GM06990 (cell line): Measurements from ENCODE around the gene ARV1.
"Not testable (repeated sequence)": the region's sequence is repeated elsewhere in the genome, so short reads cannot be mapped to it uniquely, and the experiment has no call there.

ENCODE experiments used
- DNase-seq: peaks from one replicate; pipeline ENCODE4 v3.0.0-alpha.2; 2011; ENCODE audit not compliant: insufficient read length; ENCODE audit errors: extremely low read depth
- H3K27me3 ChIP-seq: replicated peaks from 2 replicates; pipeline ENCODE4 v1.6.0; 2011; ENCODE audit warnings: low read length; ENCODE audit not compliant: control insufficient read depth, insufficient read depth
- H3K36me3 ChIP-seq: 2 replicates; pipeline ENCODE4 v1.5.1; 2011; ENCODE audit warnings: low read length; ENCODE audit not compliant: control insufficient read depth, insufficient read depth
- H3K4me3 ChIP-seq: replicated peaks from 2 replicates; pipeline ENCODE4 v1.5.1; 2011; ENCODE audit warnings: low read depth, mild to moderate bottlenecking, control low read depth, low read length
- CTCF ChIP-seq: IDR thresholded peaks from 2 replicates; pipeline ENCODE4 v1.5.1; 2011; ENCODE audit warnings: low read length, control low read depth, mild to moderate bottlenecking, inconsistent platforms; ENCODE audit not compliant: insufficient read depth, poor library complexity, severe bottlenecking

ARV1 gene

GRCh38 chr1:230983811-230984210 lies 4.9 kb downstream of the ARV1 start:
- no peak for TF ChIP-seq CTCF
- DNase-seq = no peak
- H3K27me3 ChIP-seq = no peaks in the 10 kb centered on the region
- H3K4me3 ChIP-seq = no peak overlapping the region
- no peaks in the 10 kb centered on the region; the same call in none of the 2 replicates for H3K36me3 ChIP-seq

GRCh38 chr1:230984622-230985515 lies 6.0 kb downstream of the ARV1 start:
- H3K4me3 ChIP-seq, DNase-seq, H3K36me3 ChIP-seq, H3K27me3 ChIP-seq: not testable (repeated sequence)

- H3K4me3 ChIP-seq = no peak overlapping the region
- H3K36me3 ChIP-seq = no peaks in the 10 kb centered on the region; the same call in none of the 2 replicates
- DNase-seq = no peak
- no peaks in the 10 kb centered on the region for H3K27me3 ChIP-seq
- TF ChIP-seq CTCF = no peak
These were observed 6.8 kb downstream of the ARV1 start for GRCh38 chr1:230985711-230986110.

- Histone ChIP-seq H3K36me3 (no peaks in the 10 kb centered on the region; the same call in none of the 2 replicates), H3K27me3 (no peaks in the 10 kb centered on the region), H3K4me3 (no peak overlapping the region)
- no peak for TF ChIP-seq CTCF
- DNase-seq = no peak
These were observed 8.1 kb downstream of the ARV1 start for GRCh38 chr1:230986976-230987375.

GRCh38 chr1:230987448-230987847 lies 8.6 kb downstream of the ARV1 start:
- H3K36me3 ChIP-seq = no peaks in the 10 kb centered on the region; the same call in none of the 2 replicates
- H3K4me3 ChIP-seq = no peak overlapping the region
- no peak for DNase-seq
- TF ChIP-seq CTCF = no peak
- H3K27me3 ChIP-seq = no peaks in the 10 kb centered on the region

- no peak overlapping the region for H3K4me3 ChIP-seq
- no peak for DNase-seq
- H3K27me3 ChIP-seq = no peaks in the 10 kb centered on the region
- TF ChIP-seq CTCF = no peak
- peaks cover 3% of the 10 kb centered on the region for H3K36me3 ChIP-seq
These were observed 13.3 kb downstream of the ARV1 start for GRCh38 chr1:230992100-230992774.
